Neural progenitor cell (in vitro differentiated cells): ENCODE results near the gene CHD5. TPM values are rescaled to one million over a fixed set of nuclear protein-coding genes. Genes with fewer than 3 reads are reported as not detected.
A peak's percentile ranks its signal among the peaks of the same experiment; 100 is the strongest.

Experiments used
- DNase-seq: peaks from one replicate; pipeline ENCODE4 v3.0.0-alpha.2; 2016; ENCODE audit warnings: low spot score
- H2AFZ ChIP-seq: fragments of 200-600 bp; sonication (generic); replicated peaks from 2 replicates; pipeline ENCODE4 v1.6.1; 2016; ENCODE audit warnings: antibody characterized with exemption
- H3F3A ChIP-seq: fragments of 200-600 bp; sonication (generic); 2 replicates; pipeline ENCODE4 v1.6.1; 2016; ENCODE audit warnings: antibody characterized with exemption, low read depth
- H3K27ac ChIP-seq: fragments of 200-600 bp; sonication (generic); 2 replicates; pipeline ENCODE4 v1.5.1; 2016; ENCODE audit warnings: mild to moderate bottlenecking
- H3K27me3 ChIP-seq: fragments of 200-600 bp; sonication (generic); 2 replicates; pipeline ENCODE4 v1.6.1; 2016; ENCODE audit warnings: mild to moderate bottlenecking, moderate library complexity
- H3K36me3 ChIP-seq: fragments of 200-600 bp; sonication (generic); 2 replicates; pipeline ENCODE4 v1.5.1; 2016
- H3K4me1 ChIP-seq: fragments of 200-600 bp; sonication (generic); 2 replicates; pipeline ENCODE4 v1.6.1; 2016; ENCODE audit warnings: mixed run types
- H3K4me2 ChIP-seq: fragments of 200-600 bp; sonication (generic); 2 replicates; pipeline ENCODE4 v1.6.1; 2016
- H3K4me3 ChIP-seq: fragments of 200-600 bp; sonication (generic); 2 replicates; pipeline ENCODE4 v1.5.1; 2016
- H3K79me2 ChIP-seq: fragments of 200-600 bp; sonication (generic); 2 replicates; pipeline ENCODE4 v1.6.1; 2016; ENCODE audit warnings: low read depth
- H3K9ac ChIP-seq: fragments of 200-600 bp; sonication (generic); 2 replicates; pipeline ENCODE4 v1.6.1; 2016
- H3K9me3 ChIP-seq: fragments of 200-600 bp; sonication (generic); 2 replicates; pipeline ENCODE4 v1.5.1; 2016; ENCODE audit warnings: low read depth
- H4K20me1 ChIP-seq: fragments of 200-600 bp; sonication (generic); 2 replicates; pipeline ENCODE4 v1.6.1; 2016; ENCODE audit warnings: low read depth
- H3K27ac Mint-ChIP-seq: 3 replicates; pipeline ENCODE4 v1.8.0; 2021; ENCODE audit warnings: mixed read lengths
- H3K27me3 Mint-ChIP-seq: 2 replicates; pipeline ENCODE4 v1.8.0; 2022; ENCODE audit warnings: low read depth, mild to moderate bottlenecking, inconsistent platforms, moderate library complexity, mixed read lengths; ENCODE audit not compliant: insufficient read depth
- H3K36me3 Mint-ChIP-seq: 3 replicates; pipeline ENCODE4 v1.8.0; 2021; ENCODE audit warnings: mixed read lengths
- H3K4me1 Mint-ChIP-seq: 3 replicates; pipeline ENCODE4 v1.8.0; 2021; ENCODE audit warnings: mixed read lengths
- H3K4me3 Mint-ChIP-seq: 3 replicates; pipeline ENCODE4 v1.8.0; 2021; ENCODE audit warnings: mild to moderate bottlenecking, moderate library complexity, mixed read lengths
- H3K9me3 Mint-ChIP-seq: 3 replicates; pipeline ENCODE4 v1.8.0; 2020; ENCODE audit warnings: mixed read lengths
- CTCF ChIP-seq: fragments of 200-600 bp; sonication (generic); IDR thresholded peaks from 2 replicates; pipeline ENCODE4 v1.5.1; 2017; ENCODE audit warnings: antibody characterized with exemption, mild to moderate bottlenecking
- EZH2 ChIP-seq: fragments of 200-600 bp; sonication (generic); IDR thresholded peaks from 2 replicates; pipeline ENCODE4 v1.6.1; 2017; ENCODE audit warnings: antibody characterized with exemption, mild to moderate bottlenecking, moderate library complexity
- EZH2phosphoT487 ChIP-seq: fragments of 200-600 bp; sonication (generic); IDR thresholded peaks from 2 replicates; pipeline ENCODE4 v1.6.1; 2017; ENCODE audit warnings: antibody characterized with exemption
- total RNA-seq: library from RNA; depleted of rRNA; stranded (reverse); fragments of >200 nt; gene quantifications from 2 replicates; pipeline ENCODE4 v1.2.3, GENCODE V29; 2015; ENCODE audit warnings: low replicate concordance

Gene CHD5
- total RNA-seq, 1 donor from 2014 or later, result 0.17 TPM

DNA sequence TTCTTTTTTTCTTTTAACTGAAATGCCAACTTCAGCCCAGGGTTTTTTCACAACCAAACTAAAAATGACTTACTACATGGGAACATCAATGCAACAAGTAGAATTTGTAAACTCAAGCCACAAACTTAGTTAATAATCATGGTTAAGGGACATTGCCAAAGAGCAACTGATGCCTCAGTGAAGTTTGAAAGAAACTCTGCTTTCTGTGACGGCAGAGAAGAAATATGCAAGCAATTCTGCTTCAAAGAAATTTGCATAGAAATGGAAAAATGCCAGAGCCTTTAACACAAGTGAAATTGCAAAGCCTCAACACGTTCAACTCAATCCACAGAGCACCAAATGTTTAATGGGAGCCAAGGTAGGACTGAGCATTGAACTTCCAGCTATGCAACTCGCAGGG, 5.0 kb upstream of the CHD5 start:
- Histone ChIP-seq H3K9ac (no peak overlapping the region), H3K4me3 (no peak overlapping the region), H3K4me2 (no peak overlapping the region), H3F3A (peaks cover 66% of the 10 kb centered on the region), H3K27me3 (peaks cover 32% of the 10 kb centered on the region), H3K36me3 (no peaks in the 10 kb centered on the region), H4K20me1 (peaks cover 95% of the 10 kb centered on the region), H3K4me1 (peaks cover 15% of the 10 kb centered on the region), H2AFZ (no peak overlapping the region), H3K79me2 (peaks cover 40% of the 10 kb centered on the region), H3K9me3 (no peaks in the 10 kb centered on the region), H3K27ac (no peak overlapping the region)
- Mint-ChIP-seq H3K9me3 (no peaks in the 10 kb centered on the region), H3K27ac (no peak overlapping the region), H3K4me3 (no peak overlapping the region), H3K36me3 (peaks cover 18% of the 10 kb centered on the region), H3K4me1 (peaks cover 14% of the 10 kb centered on the region), H3K27me3 (peaks cover 30% of the 10 kb centered on the region)
- TF ChIP-seq EZH2 (no peak), EZH2phosphoT487 (no peak), CTCF (no peak)
- DNase-seq, result no peak

GRCh38 chr1:6184083-6184783, 4.1 kb upstream of the CHD5 start:
- H2AFZ ChIP-seq, result no peak overlapping the region
- peaks cover 15% of the 10 kb centered on the region for H3K4me1 ChIP-seq
- H3K79me2 ChIP-seq, result peaks cover 31% of the 10 kb centered on the region
- peaks cover 86% of the 10 kb centered on the region for H4K20me1 ChIP-seq
- H3K27me3 ChIP-seq, result peaks cover 41% of the 10 kb centered on the region
- H3K9me3 ChIP-seq, result no peaks in the 10 kb centered on the region
- no peaks in the 10 kb centered on the region for H3K36me3 ChIP-seq
- Mint-ChIP-seq H3K4me3 (no peak overlapping the region), H3K27me3 (peaks cover 30% of the 10 kb centered on the region), H3K4me1 (peaks cover 14% of the 10 kb centered on the region), H3K36me3 (peaks cover 14% of the 10 kb centered on the region), H3K9me3 (no peaks in the 10 kb centered on the region), H3K27ac (no peak overlapping the region)
- TF ChIP-seq CTCF (no peak), EZH2phosphoT487 (no peak), EZH2 (no peak)
- no peak overlapping the region for H3K9ac ChIP-seq
- H3K4me2 ChIP-seq, result no peak overlapping the region
- H3K4me3 ChIP-seq, result no peak overlapping the region
- H3K27ac ChIP-seq, result no peak overlapping the region
- H3F3A ChIP-seq, result peaks cover 61% of the 10 kb centered on the region
- no peak for DNase-seq

DNA sequence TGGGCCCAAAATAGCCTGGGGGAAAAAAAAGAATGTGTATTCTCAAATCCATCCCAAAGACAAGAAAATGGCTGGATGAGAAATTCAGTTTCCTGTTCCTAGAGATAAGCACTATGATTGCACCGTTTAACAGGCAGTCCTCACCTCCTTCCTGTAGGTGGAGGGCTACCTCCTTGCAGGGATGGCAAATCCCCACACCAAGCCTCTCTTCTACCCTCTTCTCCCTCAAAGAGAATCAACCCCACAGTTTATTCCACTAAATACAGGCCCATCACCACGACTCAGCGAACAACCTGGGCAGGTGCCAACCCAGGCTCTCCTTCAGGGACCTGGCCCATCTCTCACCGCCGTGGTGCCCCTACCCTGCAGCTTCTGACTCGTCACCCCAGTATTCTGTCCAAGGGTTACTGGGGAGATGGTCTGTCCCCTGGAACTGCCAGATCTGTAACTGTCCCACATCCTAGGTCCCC, 3.4 kb upstream of the CHD5 start:
- peaks cover 55% of the 10 kb centered on the region for H3F3A ChIP-seq
- no peaks in the 10 kb centered on the region for H3K9me3 ChIP-seq
- Mint-ChIP-seq H3K9me3 (no peaks in the 10 kb centered on the region), H3K36me3 (peaks cover 10% of the 10 kb centered on the region), H3K27me3 (peaks cover 34% of the 10 kb centered on the region), H3K4me1 (peaks cover 16% of the 10 kb centered on the region), H3K27ac (no peak overlapping the region), H3K4me3 (no peak overlapping the region)
- H3K27me3 ChIP-seq, result peaks cover 48% of the 10 kb centered on the region
- no peak overlapping the region for H3K4me2 ChIP-seq
- H3K9ac ChIP-seq, result no peak overlapping the region
- H3K27ac ChIP-seq, result no peak overlapping the region
- peaks cover 86% of the 10 kb centered on the region for H4K20me1 ChIP-seq
- no peak for DNase-seq
- H2AFZ ChIP-seq, result no peak overlapping the region
- H3K36me3 ChIP-seq, result no peaks in the 10 kb centered on the region
- peak; percentile 21 for TF ChIP-seq CTCF
- no peak for TF ChIP-seq EZH2phosphoT487
- TF ChIP-seq EZH2, result no peak
- H3K79me2 ChIP-seq, result peaks cover 24% of the 10 kb centered on the region
- H3K4me1 ChIP-seq, result peaks cover 21% of the 10 kb centered on the region
- no peak overlapping the region for H3K4me3 ChIP-seq
